Right lobe of liver (tissue), 4 donors: ENCODE results near the gene ELAVL4.

ENCODE experiments used
- CTCF ChIP-seq, 4 donors: fragments of 200-600 bp in 3 of 4; fragments of 450-650 bp in 1 of 4; IDR thresholded peaks; one replicate each; pipeline versions ENCODE4 v1.5.1 to v1.8.0; 2016 to 2022; ENCODE audit warnings: antibody characterized with exemption in 4 of 4, mild to moderate bottlenecking in 2 of 4
- POLR2A ChIP-seq: fragments of 450-650 bp; IDR thresholded peaks from one replicate; pipeline ENCODE4 v1.6.1; 2017; ENCODE audit warnings: antibody characterized with exemption, mild to moderate bottlenecking
- donor health status: DM: no; HTN: no; CAD: no.
- donor health status: DM: no; HTN: no; CAD: no.
- donor health status: DM: no; HTN: yes; CAD: no.

- no peak for TF ChIP-seq CTCF (IDR thresholded peaks at IDR 0.05)
- no peak for TF ChIP-seq POLR2A
Observed at GRCh38 chr1:50243939-50244338, 135.2 kb downstream of the ELAVL4 start.
